ENCODE data around the gene THOC7.

DNA sequence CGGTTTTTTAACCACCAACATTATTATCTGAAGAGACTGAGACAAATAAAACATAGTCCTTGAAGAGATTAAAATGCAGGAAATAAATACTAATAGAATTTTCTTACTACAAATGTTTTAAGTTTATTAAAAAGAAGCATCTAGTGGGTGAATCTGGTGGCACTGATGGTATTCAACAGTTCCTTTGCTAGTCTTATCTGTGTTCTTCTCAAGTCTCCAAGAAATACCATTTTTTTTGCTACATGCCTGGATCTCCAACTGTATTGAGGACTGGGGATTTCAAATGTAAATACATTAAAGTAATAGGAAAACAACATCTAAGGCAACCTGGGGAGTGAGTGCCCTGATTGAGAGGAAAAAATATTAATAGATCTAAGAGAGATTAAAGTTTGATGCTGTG, 21.9 kb downstream of the THOC7 start:
- TF ChIP-seq, protein P1, sequence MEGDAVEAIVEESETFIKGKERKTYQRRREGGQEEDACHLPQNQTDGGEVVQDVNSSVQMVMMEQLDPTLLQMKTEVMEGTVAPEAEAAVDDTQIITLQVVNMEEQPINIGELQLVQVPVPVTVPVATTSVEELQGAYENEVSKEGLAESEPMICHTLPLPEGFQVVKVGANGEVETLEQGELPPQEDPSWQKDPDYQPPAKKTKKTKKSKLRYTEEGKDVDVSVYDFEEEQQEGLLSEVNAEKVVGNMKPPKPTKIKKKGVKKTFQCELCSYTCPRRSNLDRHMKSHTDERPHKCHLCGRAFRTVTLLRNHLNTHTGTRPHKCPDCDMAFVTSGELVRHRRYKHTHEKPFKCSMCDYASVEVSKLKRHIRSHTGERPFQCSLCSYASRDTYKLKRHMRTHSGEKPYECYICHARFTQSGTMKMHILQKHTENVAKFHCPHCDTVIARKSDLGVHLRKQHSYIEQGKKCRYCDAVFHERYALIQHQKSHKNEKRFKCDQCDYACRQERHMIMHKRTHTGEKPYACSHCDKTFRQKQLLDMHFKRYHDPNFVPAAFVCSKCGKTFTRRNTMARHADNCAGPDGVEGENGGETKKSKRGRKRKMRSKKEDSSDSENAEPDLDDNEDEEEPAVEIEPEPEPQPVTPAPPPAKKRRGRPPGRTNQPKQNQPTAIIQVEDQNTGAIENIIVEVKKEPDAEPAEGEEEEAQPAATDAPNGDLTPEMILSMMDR (IDR thresholded peaks at IDR 0.05), result no peak
- TF ChIP-seq POLR2A (IDR thresholded peaks at IDR 0.05) (no peak), POLR2AphosphoS5 (IDR thresholded peaks at IDR 0.05) (no peak)

Measured in gastroesophageal sphincter (tissue), 3 donors.